IMR-90 (cell line): ENCODE measurements around the gene ZCCHC17. TPM values are rescaled to one million over a fixed set of nuclear protein-coding genes. Genes with fewer than 3 reads are reported as not detected.
A peak's percentile ranks its signal among the peaks of the same experiment; 100 is the strongest.

Experiments used
- ATAC-seq: fragments of 200-7000 bp; cut with Tn5 transposase; 2 replicates; pipeline ENCODE4 v1.9.1; 2020; ENCODE audit warnings: low read depth, mild to moderate bottlenecking, moderate library complexity
- BruUV-seq: library from RNA; stranded (reverse); fragments of 400-500 nt; replicated peaks from 2 replicates; lab custom pipeline; 2021; lab: Mats Ljungman, UMichigan
- CTCF ChIA-PET: fragments of 300-600 bp; formaldehyde crosslinking; extraction: SDS; loops from one replicate; lab custom pipeline; 2021; ENCODE audit warnings: antibody characterized with exemption; lab: Yijun Ruan, JAX
- POLR2A ChIA-PET: fragments of 300-600 bp; sonication (Branson Sonifier 250); formaldehyde crosslinking; loops from one replicate; lab custom pipeline; 2022; ENCODE audit warnings: antibody characterized with exemption; ENCODE audit not compliant: unreplicated experiment; lab: Charles Lee
- DNase-seq: peaks from one replicate; pipeline ENCODE4 v3.0.0; 2013
- H2AFZ ChIP-seq: replicated peaks from 2 replicates; pipeline ENCODE3; 2013; ENCODE audit warnings: low read length, mild to moderate bottlenecking; ENCODE audit not compliant: poor library complexity
- H2AK5ac ChIP-seq: 2 replicates; pipeline ENCODE4 v1.6.1; 2013; ENCODE audit warnings: low read depth, low read length, inconsistent platforms
- H2AK9ac ChIP-seq: replicated peaks from 2 replicates; pipeline ENCODE3; 2013; ENCODE audit warnings: mild to moderate bottlenecking, low read depth, low read length, moderate library complexity; ENCODE audit not compliant: poor library complexity
- H2BK120ac ChIP-seq: 2 replicates; pipeline ENCODE4 v1.6.1; 2013; ENCODE audit warnings: low read depth, low read length, inconsistent platforms
- H2BK15ac ChIP-seq: 3 replicates; pipeline ENCODE4 v1.6.1; 2013; ENCODE audit warnings: low read depth, low read length, inconsistent platforms
- H2BK20ac ChIP-seq: 2 replicates; pipeline ENCODE4 v1.6.1; 2013; ENCODE audit warnings: low read depth, mild to moderate bottlenecking, inconsistent platforms, low read length, moderate library complexity
- H2BK5ac ChIP-seq: 2 replicates; pipeline ENCODE4 v1.6.1; 2013; ENCODE audit warnings: mild to moderate bottlenecking, low read depth, low read length, inconsistent platforms; ENCODE audit not compliant: poor library complexity, severe bottlenecking
- H3K14ac ChIP-seq: replicated peaks from 2 replicates; pipeline ENCODE4 v1.6.1; 2013; ENCODE audit warnings: low read depth, low read length, inconsistent platforms
- H3K18ac ChIP-seq: 2 replicates; pipeline ENCODE4 v1.6.1; 2013; ENCODE audit warnings: low read depth, low read length, control low read depth
- H3K23ac ChIP-seq: 2 replicates; pipeline ENCODE4 v1.6.1; 2013; ENCODE audit warnings: low read depth, low read length, inconsistent platforms
- H3K27ac ChIP-seq: 2 replicates; pipeline ENCODE4 v1.5.1; 2013; ENCODE audit warnings: mild to moderate bottlenecking, control low read depth, low read length; ENCODE audit not compliant: insufficient read depth
- H3K27me3 ChIP-seq: 2 replicates; pipeline ENCODE4 v1.6.1; 2013; ENCODE audit warnings: low read length; ENCODE audit not compliant: control insufficient read depth, insufficient read depth
- H3K36me3 ChIP-seq: 2 replicates; pipeline ENCODE4 v1.6.1; 2013; ENCODE audit warnings: low read length, mixed read lengths; ENCODE audit not compliant: control insufficient read depth, insufficient read depth
- H3K4ac ChIP-seq: 2 replicates; pipeline ENCODE4 v1.6.1; 2013; ENCODE audit warnings: low read depth, low read length, inconsistent platforms
- H3K4me1 ChIP-seq: 2 replicates; pipeline ENCODE4 v1.6.1; 2013; ENCODE audit warnings: low read length, mixed read lengths; ENCODE audit not compliant: control insufficient read depth, insufficient read depth
- H3K4me2 ChIP-seq: 2 replicates; pipeline ENCODE4 v1.6.1; 2013; ENCODE audit warnings: low read depth, mild to moderate bottlenecking, control low read depth, low read length, moderate library complexity
- H3K4me3 ChIP-seq: 2 replicates; pipeline ENCODE4 v1.5.1; 2013; ENCODE audit warnings: low read depth, mild to moderate bottlenecking, control low read depth, low read length, moderate library complexity; ENCODE audit not compliant: insufficient read depth
- H3K56ac ChIP-seq: 2 replicates; pipeline ENCODE4 v1.6.1; 2013; ENCODE audit warnings: low read length, inconsistent platforms; ENCODE audit not compliant: insufficient read depth; ENCODE audit errors: extremely low read depth
- H3K79me1 ChIP-seq, 2 experiments: 2 replicates each; pipeline ENCODE4 v1.6.1; 2013; ENCODE audit warnings: low read length in 2 of 2, inconsistent platforms in 1 of 2, low read depth in 1 of 2
- H3K9ac ChIP-seq: 2 replicates; pipeline ENCODE4 v1.6.1; 2013; ENCODE audit warnings: low read depth, low read length, control low read depth
- H3K9me1 ChIP-seq: 2 replicates; pipeline ENCODE4 v1.6.1; 2013; ENCODE audit warnings: low read length, inconsistent platforms; ENCODE audit not compliant: insufficient read depth
- H3K9me3 ChIP-seq: 2 replicates; pipeline ENCODE4 v1.6.1; 2013; ENCODE audit warnings: low read length; ENCODE audit not compliant: control insufficient read depth, insufficient read depth
- H4K20me1 ChIP-seq: 2 replicates; pipeline ENCODE4 v1.6.1; 2013; ENCODE audit warnings: low read length, inconsistent platforms; ENCODE audit not compliant: insufficient read depth
- H4K5ac ChIP-seq: 2 replicates; pipeline ENCODE4 v1.6.1; 2013; ENCODE audit warnings: mild to moderate bottlenecking, low read depth, low read length, control low read depth
- H4K8ac ChIP-seq, 2 experiments: 2 replicates each; pipeline ENCODE4 v1.6.1; 2013; ENCODE audit warnings: low read depth in 2 of 2, low read length in 2 of 2, control low read depth in 1 of 2, inconsistent platforms in 1 of 2
- H4K91ac ChIP-seq: 2 replicates; pipeline ENCODE4 v1.6.1; 2013; ENCODE audit warnings: low read depth, low read length, inconsistent platforms; ENCODE audit not compliant: insufficient read depth
- CTCF ChIP-seq: conservative IDR thresholded peaks from 2 replicates; pipeline ENCODE4 v1.5.1; 2012; ENCODE audit warnings: mild to moderate bottlenecking, low read depth, low read length, improper control_type of control experiment
- ELK1 ChIP-seq: fragments of 150-350 bp; IDR thresholded peaks from 2 replicates; pipeline ENCODE4 v1.6.1; 2016; ENCODE audit warnings: low read depth, mild to moderate bottlenecking, low read length, moderate library complexity, borderline replicate concordance
- FOS ChIP-seq: fragments of 150-350 bp; IDR thresholded peaks from 2 replicates; pipeline ENCODE4 v1.6.1; 2016; ENCODE audit warnings: low read depth, low read length
- RAD21 ChIP-seq: IDR thresholded peaks from 2 replicates; pipeline ENCODE4 v1.6.1; 2012; ENCODE audit warnings: low read length, improper control_type of control experiment
- SMC3 ChIP-seq: fragments of 150-350 bp; IDR thresholded peaks from 2 replicates; pipeline ENCODE4 v1.6.1; 2016; ENCODE audit warnings: low read depth, mild to moderate bottlenecking, antibody characterized with exemption, low read length, moderate library complexity
- WGBS, 2 experiments: methylation state at CpG; one replicate each; pipeline versions ENCODE4 v1.1.5 to v1.1.7; 2013; ENCODE audit warnings: missing lambda C conversion rate in 2 of 2; ENCODE audit not compliant: insufficient read length in 1 of 2; ENCODE audit errors: extremely low coverage in 2 of 2; 5-methylcytosine and 5-hydroxymethylcytosine counted together
- dilution Hi-C: fragments of 300-500 bp; cut with HindIII; formaldehyde crosslinking; loops from one replicate; pipeline ENCODE4 v1.14.3; 2018; ENCODE audit warnings: low sequenced_read_pairs; ENCODE audit not compliant: unreplicated experiment
- in situ Hi-C: fragments of 300-500 bp; cut with MboI; formaldehyde crosslinking; loops from 3 replicates; pipeline ENCODE4 v1.14.3; 2019; ENCODE audit warnings: low sequenced_read_pairs, inconsistent platforms, mixed read lengths
- intact Hi-C: fragments of 100-400 bp; cut with micrococcal nuclease; formaldehyde crosslinking; loops from 2 replicates; pipeline ENCODE4 v1.10.0; 2022
- polyA plus RNA-seq, 3 experiments: library from polyadenylated mRNA; depleted of rRNA; stranded (reverse); fragments of >200 nt; gene quantifications; 2 replicates each; pipeline ENCODE4 v1.2.3, GENCODE V29; 2012; ENCODE audit warnings: low replicate concordance in 1 of 3
- total RNA-seq: library from RNA; depleted of rRNA; stranded (reverse); fragments of >200 nt; gene quantifications from 2 replicates; pipeline ENCODE4 v1.2.3, GENCODE V29; 2012

ZCCHC17 gene
- total and polyA plus RNA-seq, 2 of the 4 experiments (the other 2 are of a cell fraction), result 48.4 to 48.9 TPM

DNA sequence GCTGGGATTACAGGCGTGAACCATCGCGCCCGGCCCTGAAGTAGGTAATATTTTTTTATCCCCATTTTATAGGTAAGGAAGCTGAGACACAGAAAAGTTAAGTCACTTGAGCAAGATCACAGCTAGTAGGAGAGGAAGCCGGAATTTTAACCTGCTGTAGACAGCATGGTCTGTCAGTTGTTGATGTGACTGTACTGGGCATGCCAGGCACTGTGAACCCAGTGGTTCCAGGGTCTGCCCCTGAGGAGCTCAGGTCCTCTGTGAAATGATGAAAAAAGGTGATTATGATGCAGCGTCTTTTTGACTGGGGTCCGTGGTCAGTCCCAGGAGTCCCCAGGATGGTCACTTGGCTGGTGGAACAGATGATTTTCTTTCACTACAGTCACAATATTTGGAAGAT, 92.8 kb downstream of the ZCCHC17 start:
- H3K9me1 ChIP-seq, result no peaks in the 10 kb centered on the region
- H3K27ac ChIP-seq, result no peak overlapping the region
- H2AK5ac ChIP-seq, result no peak overlapping the region
- DNase-seq (no peak), ATAC-seq (no peak)
- no peaks in the 10 kb centered on the region for H4K20me1 ChIP-seq
- H3K14ac ChIP-seq, result no peak overlapping the region
- H3K56ac ChIP-seq, result no peak overlapping the region
- no peak overlapping the region for H3K23ac ChIP-seq
- H3K9ac ChIP-seq, result no peak overlapping the region
- no peak overlapping the region for H4K8ac ChIP-seq
- dilution Hi-C loops, result no loop called here
- H2BK5ac ChIP-seq, result no peak overlapping the region
- CTCF ChIA-PET, result no interaction called here
- H3K4me3 ChIP-seq, result no peak overlapping the region
- no CpG with 5 or more reads among the region's 7 CpGs for WGBS, 2 experiments
- H3K27me3 ChIP-seq, result peaks cover 2% of the 10 kb centered on the region
- H3K9me3 ChIP-seq, result no peaks in the 10 kb centered on the region
- H2AK9ac ChIP-seq, result peak overlapping the region; percentile 33
- H3K18ac ChIP-seq, result no peak overlapping the region
- H2BK120ac ChIP-seq, result no peak overlapping the region
- TF ChIP-seq CTCF (no peak), SMC3 (no peak), ELK1 (no peak), RAD21 (no peak), FOS (no peak)
- intact Hi-C loops, result no loop called here
- H3K79me1 ChIP-seq, result no peaks in the 10 kb centered on the region
- H3K36me3 ChIP-seq, result no peaks in the 10 kb centered on the region
- H3K4me2 ChIP-seq, result no peak overlapping the region
- no peak overlapping the region for H4K5ac ChIP-seq
- BruUV-seq, result no TSS peak
- H2AFZ ChIP-seq, result no peak overlapping the region
- in situ Hi-C loops, result no loop called here
- H4K91ac ChIP-seq, result no peak overlapping the region
- H3K4ac ChIP-seq, result no peak overlapping the region
- H3K4me1 ChIP-seq, result no peaks in the 10 kb centered on the region
- no peak overlapping the region for H2BK20ac ChIP-seq
- POLR2A ChIA-PET, result no interaction called here
- H2BK15ac ChIP-seq, result no peak overlapping the region
